ENCODE results near the gene FAM107B. TPM values are rescaled to one million over a fixed set of nuclear protein-coding genes. Genes with fewer than 3 reads are reported as not detected.

Gene FAM107B
- total RNA-seq, 1 donor from 2014 or later, result 86.2 TPM

DNA sequence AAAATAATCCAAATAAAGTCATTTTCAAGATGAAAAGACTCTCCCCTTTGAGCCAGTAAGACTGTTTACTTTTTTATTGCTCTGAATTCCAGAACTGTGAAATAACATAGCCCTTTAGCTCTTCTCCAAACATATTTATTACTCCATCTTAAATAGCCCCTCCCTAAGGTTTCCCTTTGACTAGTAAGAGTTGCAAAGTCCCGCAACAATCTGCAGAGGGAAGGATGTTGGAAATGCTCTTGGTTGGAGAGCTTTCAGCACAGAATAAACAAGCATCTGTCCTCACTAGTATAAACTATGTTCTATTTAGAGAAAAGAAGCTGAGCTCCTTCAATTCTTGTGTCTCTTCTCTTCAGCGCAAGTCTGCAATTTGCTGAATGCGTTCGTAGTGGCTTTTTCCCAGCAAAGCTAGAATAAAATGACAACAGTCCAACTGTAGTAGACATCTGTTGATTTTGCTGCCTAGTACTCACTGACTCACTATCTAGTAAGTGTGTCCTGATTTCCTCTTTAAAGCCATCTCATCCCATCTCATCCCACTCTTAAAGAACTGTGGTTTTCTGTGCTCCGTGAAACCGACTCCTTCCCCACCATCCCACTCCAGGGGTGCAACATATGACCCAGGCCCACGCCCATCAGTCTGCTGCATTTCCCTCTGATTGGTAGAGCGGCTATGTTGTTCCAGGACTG, 104.0 kb downstream of the FAM107B start:
- intact Hi-C loops (cut with DNase I), result no loop called here
- no peaks in the 10 kb centered on the region for H3K9me3 ChIP-seq
- TF ChIP-seq, protein P1, sequence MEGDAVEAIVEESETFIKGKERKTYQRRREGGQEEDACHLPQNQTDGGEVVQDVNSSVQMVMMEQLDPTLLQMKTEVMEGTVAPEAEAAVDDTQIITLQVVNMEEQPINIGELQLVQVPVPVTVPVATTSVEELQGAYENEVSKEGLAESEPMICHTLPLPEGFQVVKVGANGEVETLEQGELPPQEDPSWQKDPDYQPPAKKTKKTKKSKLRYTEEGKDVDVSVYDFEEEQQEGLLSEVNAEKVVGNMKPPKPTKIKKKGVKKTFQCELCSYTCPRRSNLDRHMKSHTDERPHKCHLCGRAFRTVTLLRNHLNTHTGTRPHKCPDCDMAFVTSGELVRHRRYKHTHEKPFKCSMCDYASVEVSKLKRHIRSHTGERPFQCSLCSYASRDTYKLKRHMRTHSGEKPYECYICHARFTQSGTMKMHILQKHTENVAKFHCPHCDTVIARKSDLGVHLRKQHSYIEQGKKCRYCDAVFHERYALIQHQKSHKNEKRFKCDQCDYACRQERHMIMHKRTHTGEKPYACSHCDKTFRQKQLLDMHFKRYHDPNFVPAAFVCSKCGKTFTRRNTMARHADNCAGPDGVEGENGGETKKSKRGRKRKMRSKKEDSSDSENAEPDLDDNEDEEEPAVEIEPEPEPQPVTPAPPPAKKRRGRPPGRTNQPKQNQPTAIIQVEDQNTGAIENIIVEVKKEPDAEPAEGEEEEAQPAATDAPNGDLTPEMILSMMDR (IDR thresholded peaks at IDR 0.05), result no peak
- H3K27me3 ChIP-seq, result no peaks in the 10 kb centered on the region
- DNase-seq, result no peak
- H3K36me3 ChIP-seq, result no peaks in the 10 kb centered on the region
- H3K4me1 ChIP-seq, result peaks cover 5% of the 10 kb centered on the region
- ATAC-seq, result peak; percentile 76
- no peak overlapping the region for H3K4me3 ChIP-seq
- H3K27ac ChIP-seq, result peak overlapping the region; percentile 11

DNA sequence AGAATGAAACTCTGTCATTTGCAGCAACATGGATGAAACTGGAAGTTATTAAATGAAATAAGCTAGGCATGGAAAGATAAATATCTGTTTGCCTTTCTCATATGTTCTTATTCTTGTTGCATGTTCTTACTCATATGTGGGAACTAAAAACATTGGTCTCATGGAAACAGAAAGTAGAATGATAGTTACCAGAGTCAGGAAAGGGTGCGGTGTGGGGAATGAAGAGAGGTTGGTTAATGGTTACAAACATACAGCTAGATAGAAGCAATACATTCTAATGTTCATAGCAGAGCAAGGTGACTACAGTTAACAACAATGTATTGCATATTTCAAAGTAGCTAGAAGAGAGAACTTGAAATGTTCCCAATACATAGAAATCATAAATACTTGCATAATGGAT, 105.1 kb downstream of the FAM107B start:
- TF ChIP-seq, protein P1 (IDR thresholded peaks at IDR 0.05), result no peak
- DNase-seq (no peak), ATAC-seq (no peak)
- H3K27me3 ChIP-seq, result no peaks in the 10 kb centered on the region
- H3K4me3 ChIP-seq, result no peak overlapping the region
- no peaks in the 10 kb centered on the region for H3K9me3 ChIP-seq
- H3K36me3 ChIP-seq, result no peaks in the 10 kb centered on the region
- peaks cover 5% of the 10 kb centered on the region for H3K4me1 ChIP-seq
- intact Hi-C loops (cut with DNase I), result no loop called here
- no peak overlapping the region for H3K27ac ChIP-seq

DNA sequence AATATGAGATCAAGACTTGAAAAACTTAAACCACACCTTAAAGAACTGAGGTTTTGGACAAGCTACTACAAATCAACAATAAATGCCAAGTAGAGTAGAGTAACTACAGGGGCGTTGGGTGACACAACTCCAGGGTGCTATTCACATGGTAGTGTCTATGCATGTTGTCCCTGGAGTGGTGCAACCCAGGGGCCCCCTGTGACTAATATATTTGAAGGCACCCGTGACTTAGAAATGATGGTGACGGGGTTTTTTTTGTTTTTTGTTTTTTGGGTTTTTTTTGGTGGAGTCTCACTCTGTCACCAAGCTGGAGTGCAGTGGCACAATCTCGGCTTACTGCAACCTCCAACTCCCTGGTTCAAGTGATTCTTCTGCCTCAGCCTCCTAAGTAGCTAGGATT, 106.9 kb downstream of the FAM107B start:
- Histone ChIP-seq H3K36me3 (no peaks in the 10 kb centered on the region), H3K9me3 (no peaks in the 10 kb centered on the region), H3K4me3 (no peak overlapping the region), H3K4me1 (peaks cover 5% of the 10 kb centered on the region), H3K27me3 (no peaks in the 10 kb centered on the region), H3K27ac (no peak overlapping the region)
- ATAC-seq (no peak), DNase-seq (no peak)
- TF ChIP-seq, protein P1 (IDR thresholded peaks at IDR 0.05), result no peak
- intact Hi-C loops (cut with DNase I), result no loop called here

DNA sequence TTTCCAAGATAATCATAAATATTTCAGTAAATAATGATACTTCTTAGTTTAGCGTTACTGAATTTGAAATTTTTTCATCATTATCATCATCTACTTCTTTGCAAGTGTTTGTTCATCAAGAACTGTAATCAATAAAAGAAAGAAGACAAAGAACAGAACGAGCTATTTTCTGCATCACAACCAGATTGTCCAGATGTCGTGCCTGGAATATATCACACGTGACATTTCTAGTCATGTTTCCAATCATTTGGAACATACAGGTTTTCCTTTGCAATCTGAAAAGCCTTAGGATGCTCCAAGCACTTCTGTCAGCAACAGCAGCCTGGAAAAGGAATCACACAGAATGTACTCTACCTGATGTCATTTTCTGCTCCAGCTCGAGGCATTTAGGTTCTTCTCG, 107.4 kb downstream of the FAM107B start:
- Histone ChIP-seq H3K9me3 (no peaks in the 10 kb centered on the region), H3K4me3 (no peak overlapping the region), H3K36me3 (no peaks in the 10 kb centered on the region), H3K27ac (no peak overlapping the region), H3K4me1 (peaks cover 5% of the 10 kb centered on the region), H3K27me3 (no peaks in the 10 kb centered on the region)
- intact Hi-C loops (cut with DNase I), result no loop called here
- DNase-seq, result no peak
- TF ChIP-seq, protein P1 (IDR thresholded peaks at IDR 0.05), result no peak
- no peak for ATAC-seq

DNA sequence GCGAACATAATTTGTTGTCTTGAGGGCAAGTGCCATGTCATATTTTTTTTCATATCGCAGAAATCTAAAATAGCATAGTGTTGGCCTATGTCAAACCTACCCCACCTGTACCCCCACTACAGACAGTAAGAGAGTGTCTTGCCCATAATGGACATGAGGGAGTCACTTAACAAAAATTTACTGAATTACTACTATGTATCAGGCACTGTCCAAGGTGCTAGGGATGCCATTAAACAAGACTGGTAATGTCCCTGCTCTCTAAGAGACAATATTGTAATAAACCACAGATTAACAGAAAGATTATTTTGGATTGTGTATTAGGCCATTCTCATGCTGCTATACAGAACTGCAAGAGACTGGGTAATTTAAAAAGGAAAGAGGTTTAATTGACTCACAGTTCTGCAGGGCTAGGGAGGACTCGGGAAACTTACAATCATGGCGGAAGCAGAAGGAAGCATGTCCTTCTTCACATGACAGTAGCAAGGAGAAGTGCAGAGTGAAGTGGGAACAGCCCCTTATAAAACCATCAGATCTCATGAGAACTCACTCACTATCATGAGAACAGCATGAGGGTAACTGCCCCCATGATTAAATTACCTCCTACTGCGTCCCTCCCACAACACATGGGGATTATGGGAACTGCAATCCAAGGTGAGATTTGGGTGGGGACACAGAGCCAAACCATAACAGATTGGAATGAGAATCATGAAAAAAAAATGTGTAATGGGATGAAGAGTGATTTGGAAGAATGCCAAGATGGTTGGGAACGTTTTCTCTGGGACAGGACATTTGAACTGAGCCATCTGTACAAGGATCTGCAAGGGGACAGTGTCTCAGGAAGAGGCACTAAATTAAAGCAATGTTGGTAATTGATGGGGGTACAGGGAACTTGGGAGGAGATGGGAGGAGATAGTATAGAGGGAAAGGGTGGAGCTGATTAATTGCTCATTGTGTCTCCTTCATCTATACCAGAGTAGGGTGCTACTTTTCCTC, 108.5 kb downstream of the FAM107B start:
- DNase-seq, result no peak
- H3K9me3 ChIP-seq, result no peaks in the 10 kb centered on the region
- H3K4me3 ChIP-seq, result no peak overlapping the region
- H3K36me3 ChIP-seq, result no peaks in the 10 kb centered on the region
- intact Hi-C loops (cut with DNase I), result no loop called here
- no peaks in the 10 kb centered on the region for H3K27me3 ChIP-seq
- TF ChIP-seq, protein P1 (IDR thresholded peaks at IDR 0.05), result no peak
- H3K4me1 ChIP-seq, result peaks cover 5% of the 10 kb centered on the region
- no peak for ATAC-seq
- no peak overlapping the region for H3K27ac ChIP-seq
